ENCODE data around the gene EFCAB6.

EFCAB6 gene

DNA sequence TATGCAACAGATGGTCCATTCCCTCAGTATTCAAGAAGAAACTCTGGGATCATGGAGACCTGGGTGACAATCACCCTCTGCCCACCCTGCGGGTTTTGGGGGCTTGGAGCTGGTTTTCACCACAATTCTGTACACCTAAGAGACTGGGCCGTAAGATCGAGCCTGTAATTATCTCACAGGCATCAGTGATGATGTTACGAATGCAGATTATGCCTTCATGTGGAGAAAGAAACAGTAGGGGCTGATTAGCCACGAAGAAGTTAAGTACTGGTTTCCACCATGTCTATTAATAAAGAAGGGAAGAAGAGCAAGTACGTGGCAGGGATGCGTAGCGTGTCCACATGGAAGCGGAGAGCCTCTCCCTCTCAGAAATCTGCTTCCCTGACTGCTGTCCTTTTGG is 5.3 kb upstream of the EFCAB6 start:
- no peak for TF ChIP-seq JUND (IDR thresholded peaks at IDR 0.05; ENCODE audit: low read depth)
- no peak for DNase-seq (ENCODE audit: low read depth in 1 of 2, low spot score in 1 of 2)
- in situ Hi-C loops (cut with HindIII; ENCODE audit: low pct_unique_long_range_greater_than_20kb, low sequenced_read_pairs) = no loop called here

DNA sequence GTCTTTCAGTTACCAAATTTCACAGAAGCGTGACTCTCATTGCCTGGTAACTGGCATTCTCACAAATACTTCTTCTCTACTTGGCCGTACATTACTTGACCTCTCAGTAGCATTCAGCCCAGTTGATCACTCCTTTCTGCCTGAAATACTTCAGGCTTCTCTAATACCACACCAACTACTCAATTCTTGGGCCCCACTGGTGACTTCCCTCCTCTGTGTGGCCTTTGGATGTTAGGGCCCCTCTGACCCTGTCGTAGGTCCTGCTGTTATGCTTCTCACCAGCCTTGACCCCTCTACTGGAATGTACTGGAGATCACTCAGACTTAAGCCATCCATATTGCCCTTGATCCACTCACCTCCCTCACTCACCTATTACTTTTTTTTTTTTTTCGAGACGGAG is 2.2 kb upstream of the EFCAB6 start:
- DNase-seq (ENCODE audit: low read depth in 1 of 2, low spot score in 1 of 2) = no peak
- no peak for TF ChIP-seq JUND (IDR thresholded peaks at IDR 0.05; ENCODE audit: low read depth)
- in situ Hi-C loops (cut with HindIII; ENCODE audit: low pct_unique_long_range_greater_than_20kb, low sequenced_read_pairs) = no loop called here

DNA sequence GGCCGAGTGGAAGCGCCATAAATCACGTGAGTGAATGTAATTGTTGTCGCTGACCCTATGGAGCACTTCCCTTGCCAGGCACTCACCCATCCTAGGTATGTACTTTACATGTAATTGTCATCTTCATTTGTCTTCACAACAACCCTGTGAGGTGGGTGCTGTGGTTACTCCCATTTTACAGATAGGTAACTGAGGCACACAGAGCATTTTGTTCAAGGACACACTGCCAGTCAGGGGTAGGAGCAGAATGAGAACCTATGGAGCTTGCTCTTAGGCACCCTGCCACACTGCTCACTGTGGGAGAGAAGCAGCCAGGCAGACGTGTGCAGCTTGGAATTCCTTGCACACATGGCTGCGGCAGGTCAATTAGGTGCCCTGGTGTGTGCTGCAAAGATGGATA is 785 bp upstream of the EFCAB6 start:
- no peak for TF ChIP-seq JUND (IDR thresholded peaks at IDR 0.05; ENCODE audit: low read depth)
- no peak for DNase-seq (ENCODE audit: low read depth in 1 of 2, low spot score in 1 of 2)
- in situ Hi-C loops (cut with HindIII; ENCODE audit: low pct_unique_long_range_greater_than_20kb, low sequenced_read_pairs) = no loop called here

GRCh38 chr22:43811777-43812148 is 342 bp downstream of the EFCAB6 start:
- no peak for DNase-seq (ENCODE audit: low read depth in 1 of 2, low spot score in 1 of 2)
- in situ Hi-C loops (cut with HindIII; ENCODE audit: low pct_unique_long_range_greater_than_20kb, low sequenced_read_pairs) = no loop called here
- no peak for TF ChIP-seq JUND (IDR thresholded peaks at IDR 0.05; ENCODE audit: low read depth)

GRCh38 chr22:43802897-43803495 is 9.1 kb downstream of the EFCAB6 start:
- DNase-seq (ENCODE audit: low read depth in 1 of 2, low spot score in 1 of 2) = no peak
- in situ Hi-C loops (cut with HindIII; ENCODE audit: low pct_unique_long_range_greater_than_20kb, low sequenced_read_pairs) = no loop called here
- no peak for TF ChIP-seq JUND (IDR thresholded peaks at IDR 0.05; ENCODE audit: low read depth)

- no peak for DNase-seq (ENCODE audit: low read depth in 1 of 2, low spot score in 1 of 2)
- in situ Hi-C loops (cut with HindIII; ENCODE audit: low pct_unique_long_range_greater_than_20kb, low sequenced_read_pairs) = no loop called here
- no peak for TF ChIP-seq JUND (IDR thresholded peaks at IDR 0.05; ENCODE audit: low read depth)
Observed at GRCh38 chr22:43800970-43801369, 11.1 kb downstream of the EFCAB6 start.

DNA sequence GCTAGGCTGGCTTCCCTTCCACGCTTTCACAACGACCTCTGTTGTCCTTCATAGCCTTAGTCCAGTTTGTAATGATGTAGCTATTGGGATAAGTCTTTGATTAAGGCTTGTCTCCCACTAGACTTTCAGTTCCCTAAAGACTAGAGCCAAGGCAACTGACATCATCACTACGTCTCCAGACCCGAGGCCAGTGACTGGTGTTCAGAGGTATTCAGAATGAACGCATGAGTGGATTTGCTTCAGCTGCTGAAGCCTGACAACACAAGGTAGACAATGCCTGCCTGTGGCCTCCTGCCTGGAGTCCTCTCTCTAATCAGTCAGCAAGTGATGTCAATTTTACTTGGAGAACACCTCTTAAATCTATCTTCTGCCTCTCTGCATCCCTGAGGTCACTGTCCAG is 13.6 kb downstream of the EFCAB6 start:
- TF ChIP-seq JUND (IDR thresholded peaks at IDR 0.05; ENCODE audit: low read depth) = no peak
- no peak for DNase-seq (ENCODE audit: low read depth in 1 of 2, low spot score in 1 of 2)
- in situ Hi-C loops (cut with HindIII; ENCODE audit: low pct_unique_long_range_greater_than_20kb, low sequenced_read_pairs) = no loop called here

- no peak for TF ChIP-seq JUND (IDR thresholded peaks at IDR 0.05; ENCODE audit: low read depth)
- in situ Hi-C loops (cut with HindIII; ENCODE audit: low pct_unique_long_range_greater_than_20kb, low sequenced_read_pairs) = no loop called here
- DNase-seq (ENCODE audit: low read depth in 1 of 2, low spot score in 1 of 2) = peak; percentile 14 to 72
Observed at GRCh38 chr22:43796567-43796966, 15.5 kb downstream of the EFCAB6 start.

DNA sequence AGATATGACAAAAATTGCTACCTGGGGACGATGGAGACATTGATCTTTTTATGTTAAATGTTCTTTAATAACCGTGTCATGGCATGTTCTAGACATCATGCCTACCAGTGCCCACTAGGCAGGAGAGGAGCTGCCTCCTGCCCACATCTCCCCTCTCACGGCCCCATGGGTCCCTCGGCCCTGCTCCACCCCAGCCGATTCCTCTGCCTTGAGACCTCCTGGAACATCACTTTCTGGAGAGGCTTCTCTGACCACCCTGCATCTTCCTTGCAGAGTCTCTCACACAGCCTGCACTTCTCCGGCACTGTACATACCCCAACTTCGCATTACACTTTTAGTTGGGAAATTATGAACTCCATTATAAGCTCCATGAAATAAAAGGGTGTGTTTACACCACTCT is 16.8 kb downstream of the EFCAB6 start:
- in situ Hi-C loops (cut with HindIII; ENCODE audit: low pct_unique_long_range_greater_than_20kb, low sequenced_read_pairs) = no loop called here
- no peak for DNase-seq (ENCODE audit: low read depth in 1 of 2, low spot score in 1 of 2)

GRCh38 chr22:43792905-43793304 is 19.2 kb downstream of the EFCAB6 start:
- no peak for TF ChIP-seq JUND (IDR thresholded peaks at IDR 0.05; ENCODE audit: low read depth)
- in situ Hi-C loops (cut with HindIII; ENCODE audit: low pct_unique_long_range_greater_than_20kb, low sequenced_read_pairs) = no loop called here
- DNase-seq (ENCODE audit: low read depth in 1 of 2, low spot score in 1 of 2) = no peak

More for the DNA sequence above, 16.8 kb downstream of the EFCAB6 start:
- TF ChIP-seq JUND (IDR thresholded peaks at IDR 0.05; ENCODE audit: low read depth) = no peak

- no peak for DNase-seq (ENCODE audit: low read depth in 1 of 2, low spot score in 1 of 2)
- no peak for TF ChIP-seq JUND (IDR thresholded peaks at IDR 0.05; ENCODE audit: low read depth)
- in situ Hi-C loops (cut with HindIII; ENCODE audit: low pct_unique_long_range_greater_than_20kb, low sequenced_read_pairs) = no loop called here
Observed at GRCh38 chr22:43789452-43789851, 22.7 kb downstream of the EFCAB6 start.

GRCh38 chr22:43783777-43784176 is 28.3 kb downstream of the EFCAB6 start:
- TF ChIP-seq JUND (IDR thresholded peaks at IDR 0.05; ENCODE audit: low read depth) = no peak
- no peak for DNase-seq (ENCODE audit: low read depth in 1 of 2, low spot score in 1 of 2)
- in situ Hi-C loops (cut with HindIII; ENCODE audit: low pct_unique_long_range_greater_than_20kb, low sequenced_read_pairs) = no loop called here

- DNase-seq (ENCODE audit: low read depth in 1 of 2, low spot score in 1 of 2) = no peak
- no peak for TF ChIP-seq JUND (IDR thresholded peaks at IDR 0.05; ENCODE audit: low read depth)
- in situ Hi-C loops (cut with HindIII; ENCODE audit: low pct_unique_long_range_greater_than_20kb, low sequenced_read_pairs) = no loop called here
Observed at GRCh38 chr22:43782448-43782847, 29.7 kb downstream of the EFCAB6 start.

DNA sequence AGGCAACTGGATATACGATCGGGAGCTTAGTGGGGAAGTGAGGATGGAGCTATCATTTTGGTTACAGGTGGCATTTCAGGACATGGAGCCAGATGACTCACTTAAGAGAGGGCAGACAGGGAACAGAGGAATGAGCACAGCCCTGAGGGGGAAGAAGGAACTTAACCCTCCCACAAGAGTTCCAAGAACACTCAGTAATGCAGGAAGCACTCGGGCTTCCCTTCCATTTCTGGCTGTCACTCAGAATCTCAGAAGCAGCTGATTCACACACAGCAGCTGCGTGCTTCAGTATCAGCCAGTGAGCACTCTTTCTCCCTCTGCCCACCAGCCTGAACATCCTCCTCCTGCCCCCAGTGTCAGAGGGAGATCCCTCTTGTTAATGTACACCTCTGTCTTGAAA is 34.8 kb downstream of the EFCAB6 start:
- TF ChIP-seq JUND (IDR thresholded peaks at IDR 0.05; ENCODE audit: low read depth) = no peak
- DNase-seq (ENCODE audit: low read depth in 1 of 2, low spot score in 1 of 2) = peak in 1 of 2 experiments; percentile 58
- in situ Hi-C loops (cut with HindIII; ENCODE audit: low pct_unique_long_range_greater_than_20kb, low sequenced_read_pairs) = no loop called here

All from T47D (cell line).